GM19438 (cell line): ENCODE measurements around the gene FOXP3.

ENCODE experiments used
- ATAC-seq: cut with Tn5 transposase; IDR thresholded peaks from one replicate; pipeline ENCODE4 v1.9.1; 2021; ENCODE audit warnings: low read depth; ENCODE audit not compliant: unreplicated experiment

FOXP3 gene

GRCh38 chrX:49226946-49227345 lies 37.6 kb downstream of the FOXP3 start:
- ATAC-seq, result no peak

- ATAC-seq, result no peak
Observed at GRCh38 chrX:49225858-49226257, 38.7 kb downstream of the FOXP3 start.

- no peak for ATAC-seq
Observed at GRCh38 chrX:49221868-49222267, 42.6 kb downstream of the FOXP3 start.

GRCh38 chrX:49220100-49220499 lies 44.4 kb downstream of the FOXP3 start:
- no peak for ATAC-seq

GRCh38 chrX:49214996-49215526 lies 49.4 kb downstream of the FOXP3 start:
- no peak for ATAC-seq

GRCh38 chrX:49214416-49214815 lies 50.1 kb downstream of the FOXP3 start:
- ATAC-seq, result no peak

- ATAC-seq, result no peak
Observed at GRCh38 chrX:49212861-49213260, 51.6 kb downstream of the FOXP3 start.

- ATAC-seq, result no peak
Observed at GRCh38 chrX:49212209-49212608, 52.3 kb downstream of the FOXP3 start.

GRCh38 chrX:49211074-49211473 lies 53.4 kb downstream of the FOXP3 start:
- ATAC-seq, result no peak

GRCh38 chrX:49210406-49210805 lies 54.1 kb downstream of the FOXP3 start:
- no peak for ATAC-seq

GRCh38 chrX:49209434-49210251 lies 54.9 kb downstream of the FOXP3 start:
- ATAC-seq, result no peak

- no peak for ATAC-seq
Observed at GRCh38 chrX:49208399-49208798, 56.1 kb downstream of the FOXP3 start.

- no peak for ATAC-seq
Observed at GRCh38 chrX:49206543-49206942, 58.0 kb downstream of the FOXP3 start.

GRCh38 chrX:49205443-49205842 lies 59.1 kb downstream of the FOXP3 start:
- ATAC-seq, result no peak

- no peak for ATAC-seq
Observed at GRCh38 chrX:49204709-49205108, 59.8 kb downstream of the FOXP3 start.

- ATAC-seq, result no peak
Observed at GRCh38 chrX:49204017-49204416, 60.5 kb downstream of the FOXP3 start.

- ATAC-seq, result no peak
Observed at GRCh38 chrX:49203536-49203935, 61.0 kb downstream of the FOXP3 start.

- no peak for ATAC-seq
Observed at GRCh38 chrX:49202022-49202421, 62.5 kb downstream of the FOXP3 start.
